B cell (primary cell): ENCODE measurements around the gene KRTAP12-2.

Experiments used
- CTCF ChIP-seq: fragments of 200-600 bp; IDR thresholded peaks from one replicate; pipeline ENCODE4 v1.8.0; 2022; ENCODE audit warnings: antibody characterized with exemption, mild to moderate bottlenecking
- EZH2 ChIP-seq: IDR thresholded peaks from 2 replicates; pipeline ENCODE4 v1.6.1; 2012; ENCODE audit warnings: borderline replicate concordance, low read depth, mild to moderate bottlenecking, moderate library complexity, low read length; ENCODE audit not compliant: insufficient read depth, poor library complexity, severe bottlenecking

DNA sequence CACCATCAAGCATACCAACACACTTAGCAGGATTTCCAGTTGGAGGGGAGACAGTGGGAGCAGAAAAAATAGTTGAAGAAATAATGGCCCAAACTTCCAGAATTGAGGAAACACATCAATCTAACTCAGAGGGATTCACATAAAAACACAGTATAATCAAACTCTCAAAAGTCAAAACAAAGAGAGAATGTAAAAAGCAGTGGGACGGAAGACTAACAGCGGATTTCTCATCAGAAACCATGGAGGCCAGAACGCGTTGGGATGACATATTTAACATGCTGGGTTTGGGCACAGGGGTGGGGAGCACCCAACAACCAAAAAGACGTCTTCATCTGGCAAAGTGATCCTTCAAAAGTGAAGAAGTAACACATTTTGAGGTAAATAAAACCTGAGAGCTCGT, 46.8 kb downstream of the KRTAP12-2 start:
- TF ChIP-seq CTCF (no peak), EZH2 (no peak)
